Keratinocyte (primary cell): Measurements from ENCODE around the gene ELF2.

Experiments
- CTCF ChIP-seq, 3 experiments: IDR thresholded peaks in 1 of 3; conservative IDR thresholded peaks in 1 of 3; optimal IDR thresholded peaks in 1 of 3; 2 replicates in 2 of 3; 3 replicates in 1 of 3; pipeline versions ENCODE3 to v1.5.1; 2011; ENCODE audit warnings: low read length in 3 of 3, mild to moderate bottlenecking in 3 of 3, moderate library complexity in 2 of 3, control low read depth in 1 of 3, inconsistent platforms in 1 of 3; ENCODE audit not compliant: insufficient read depth in 2 of 3; ENCODE audit errors: extremely low read depth in 1 of 3
- EZH2 ChIP-seq: IDR thresholded peaks from one replicate; pipeline ENCODE4 v1.6.1; 2012; ENCODE audit warnings: inconsistent platforms, mild to moderate bottlenecking, low read length, moderate library complexity

- no peak for TF ChIP-seq CTCF (optimal IDR thresholded peaks at IDR 0.05 in 1 of 3, IDR thresholded peaks at IDR 0.05 in 1 of 3, conservative IDR thresholded peaks at IDR 0.05 in 1 of 3; ENCODE audit: extremely low read depth in 1 of 3, insufficient read depth in 2 of 3, low read length in 3 of 3)
- TF ChIP-seq EZH2 = no peak
Measured at GRCh38 chr4:139154134-139154421, 22.9 kb downstream of the ELF2 start.
